ENCODE data around the gene HSPA14. TPM values are rescaled to one million over a fixed set of nuclear protein-coding genes. Genes with fewer than 3 reads are reported as not detected.
"Not testable (repeated sequence)": the region's sequence is repeated elsewhere in the genome, so short reads cannot be mapped to it uniquely, and the experiment has no call there.

The HSPA14 gene
- total RNA-seq, 2 donors from 2014 or later: 7.7 to 16.0 TPM

DNA sequence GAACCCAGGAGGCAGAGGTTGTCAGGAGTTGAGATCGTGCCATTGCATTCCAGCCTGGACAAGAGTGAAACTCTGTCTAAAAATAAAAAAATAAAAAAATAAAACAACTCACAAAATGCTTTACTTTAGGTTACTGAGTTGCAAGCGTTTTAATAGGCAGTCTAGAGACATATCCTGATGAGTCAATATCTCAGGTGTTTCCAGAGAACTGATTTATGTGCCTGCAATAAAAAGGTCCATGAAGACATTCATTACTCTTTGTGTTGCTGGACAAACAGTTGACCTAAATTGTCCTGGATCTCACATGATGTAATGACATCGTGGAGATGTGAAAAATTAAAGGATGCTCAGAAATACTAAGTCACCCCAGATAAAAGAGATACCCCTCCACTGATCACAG is 31.8 kb upstream of the HSPA14 start:
- Histone ChIP-seq H3K9me3 (no peaks in the 10 kb centered on the region), H3K4me3 (no peak overlapping the region), H3K4me1 (ENCODE audit: control insufficient read depth in 1 of 2, low read depth in 2 of 2) (no peaks in the 10 kb centered on the region), H3K36me3 (no peaks in the 10 kb centered on the region), H3K27ac (no peak overlapping the region), H3K27me3 (replicated peaks; ENCODE audit: insufficient read depth) (no peaks in the 10 kb centered on the region)
- TF ChIP-seq CTCF (IDR thresholded peaks at IDR 0.05): no peak
- ATAC-seq (ENCODE audit: insufficient number of reproducible peaks, low FRiP score, low read depth) (no peak), DNase-seq (ENCODE audit: low spot score) (no peak)

DNA sequence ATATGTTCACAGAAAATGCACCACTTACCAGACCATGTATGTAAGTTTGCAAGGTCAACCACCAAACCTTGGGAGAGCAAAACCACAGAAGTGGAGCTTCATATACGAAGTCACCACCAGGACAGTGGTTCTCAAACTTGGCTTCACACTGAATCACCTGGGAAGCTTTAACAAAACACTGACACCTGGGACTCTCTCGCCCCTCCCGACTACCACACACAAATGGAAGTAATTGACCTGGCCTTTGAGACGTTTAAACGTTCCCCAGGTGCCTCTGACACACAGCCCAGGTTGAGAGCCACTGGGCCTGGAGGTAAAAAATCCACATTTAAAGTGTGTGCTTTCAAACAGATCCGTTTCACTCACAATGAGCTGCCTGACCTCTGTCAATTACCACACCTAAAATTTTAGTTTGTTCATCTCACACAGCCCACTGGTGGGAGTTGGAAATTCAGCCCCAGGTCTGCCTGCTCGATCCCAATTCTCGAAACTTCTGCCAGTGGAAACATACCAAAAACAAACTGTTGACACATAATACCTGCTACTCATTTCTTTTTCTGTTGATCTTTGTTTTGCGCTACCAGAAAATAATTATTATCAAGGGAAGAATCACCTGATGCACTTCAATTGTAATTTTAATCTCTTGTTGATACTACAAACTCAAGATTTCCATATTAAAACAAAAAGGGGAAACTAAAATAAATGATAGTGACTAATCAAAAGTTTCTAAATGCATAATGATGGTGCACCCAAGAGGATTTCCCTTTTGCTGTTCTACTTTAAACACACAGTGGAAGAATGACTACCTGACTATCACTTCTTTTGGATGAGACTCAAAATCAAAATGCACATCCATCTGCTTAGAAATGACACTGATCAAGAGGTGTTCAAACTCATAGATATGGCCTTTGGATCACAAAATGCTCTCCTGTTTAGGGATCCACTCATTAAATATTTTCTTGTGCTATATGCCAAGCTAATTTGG is 26.8 kb upstream of the HSPA14 start:
- H3K4me3 ChIP-seq: no peak overlapping the region
- no peak for TF ChIP-seq CTCF (IDR thresholded peaks at IDR 0.05)
- no peaks in the 10 kb centered on the region for H3K36me3 ChIP-seq
- H3K27ac ChIP-seq: no peak overlapping the region
- no peaks in the 10 kb centered on the region for H3K9me3 ChIP-seq
- no peaks in the 10 kb centered on the region for H3K27me3 ChIP-seq (replicated peaks; ENCODE audit: insufficient read depth)
- DNase-seq (ENCODE audit: low spot score): no peak
- no peak for ATAC-seq (ENCODE audit: insufficient number of reproducible peaks, low FRiP score, low read depth)
- H3K4me1 ChIP-seq (ENCODE audit: control insufficient read depth in 1 of 2, low read depth in 2 of 2): no peaks in the 10 kb centered on the region

GRCh38 chr10:14812271-14812670 is 25.8 kb upstream of the HSPA14 start:
- DNase-seq (ENCODE audit: low spot score): no peak
- TF ChIP-seq CTCF (IDR thresholded peaks at IDR 0.05): no peak

GRCh38 chr10:14815681-14816080 is 22.4 kb upstream of the HSPA14 start:
- Histone ChIP-seq H3K9me3 (no peaks in the 10 kb centered on the region), H3K4me1 (ENCODE audit: control insufficient read depth in 1 of 2, low read depth in 2 of 2) (peaks cover 0 to 13% of the 10 kb centered on the region in 2 donors), H3K4me3 (no peak overlapping the region), H3K27ac (no peak overlapping the region), H3K27me3 (replicated peaks; ENCODE audit: insufficient read depth) (no peaks in the 10 kb centered on the region), H3K36me3 (no peaks in the 10 kb centered on the region)
- ATAC-seq (ENCODE audit: insufficient number of reproducible peaks, low FRiP score, low read depth): no peak
- no peak for TF ChIP-seq CTCF (IDR thresholded peaks at IDR 0.05)
- DNase-seq (ENCODE audit: low spot score): no peak

More at GRCh38 chr10:14812271-14812670, 25.8 kb upstream of the HSPA14 start:
- Histone ChIP-seq H3K27me3 (replicated peaks; ENCODE audit: insufficient read depth) (no peaks in the 10 kb centered on the region), H3K9me3 (no peaks in the 10 kb centered on the region), H3K36me3 (no peaks in the 10 kb centered on the region), H3K4me1 (ENCODE audit: control insufficient read depth in 1 of 2, low read depth in 2 of 2) (no peaks in the 10 kb centered on the region), H3K27ac (no peak overlapping the region), H3K4me3 (no peak overlapping the region)
- no peak for ATAC-seq (ENCODE audit: insufficient number of reproducible peaks, low FRiP score, low read depth)

DNA sequence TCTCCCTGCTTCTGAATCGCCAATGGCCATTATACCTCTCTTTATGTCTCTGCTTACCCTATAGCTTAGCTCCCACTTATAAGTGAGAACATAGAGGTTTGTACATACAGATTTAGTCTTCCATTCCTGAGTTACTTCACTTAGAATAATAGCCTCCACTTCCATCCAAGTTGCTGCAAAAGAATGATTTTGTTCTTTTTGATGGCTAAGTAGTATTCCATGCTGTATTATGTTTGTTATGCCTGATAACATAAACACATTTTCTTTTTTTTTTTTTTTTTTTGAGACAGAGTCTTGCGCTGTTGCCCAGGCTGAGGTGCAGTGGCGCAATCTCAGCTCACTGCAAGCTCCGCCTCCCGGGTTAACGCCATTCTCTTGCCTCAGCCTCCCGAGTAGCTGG is 21.4 kb upstream of the HSPA14 start:
- not testable (repeated sequence) for H3K9me3 ChIP-seq; H3K36me3 ChIP-seq; ATAC-seq (ENCODE audit: insufficient number of reproducible peaks, low FRiP score, low read depth); DNase-seq (ENCODE audit: low spot score); H3K4me3 ChIP-seq; H3K27me3 ChIP-seq (replicated peaks; ENCODE audit: insufficient read depth); H3K27ac ChIP-seq
- peaks cover 0 to 14% of the 10 kb centered on the region in 2 donors for H3K4me1 ChIP-seq (ENCODE audit: control insufficient read depth in 1 of 2, low read depth in 2 of 2)

Data from thoracic aorta (tissue), 2 donors.